ENCODE results near the gene ITFG1.

DNA sequence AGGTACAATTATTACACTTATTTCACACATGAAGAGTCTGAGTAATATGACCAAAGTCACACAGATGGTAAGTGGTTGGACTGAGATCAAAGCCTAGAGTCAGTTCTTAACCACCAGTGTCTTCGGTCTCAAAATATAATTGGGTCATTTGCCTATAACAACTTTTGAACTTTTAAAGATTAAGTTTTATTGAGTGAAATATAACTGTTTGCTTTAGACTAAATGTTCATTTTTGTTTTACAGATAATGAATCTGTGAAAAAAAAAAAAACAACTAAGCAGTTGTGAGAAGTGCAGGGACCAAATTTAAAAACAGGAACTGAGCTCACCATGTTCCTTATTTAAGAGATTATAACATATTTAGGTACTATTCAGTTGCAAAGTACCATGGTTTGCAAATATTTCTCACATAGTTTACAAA is 150.1 kb downstream of the ITFG1 start:
- TF ChIP-seq, protein P1, sequence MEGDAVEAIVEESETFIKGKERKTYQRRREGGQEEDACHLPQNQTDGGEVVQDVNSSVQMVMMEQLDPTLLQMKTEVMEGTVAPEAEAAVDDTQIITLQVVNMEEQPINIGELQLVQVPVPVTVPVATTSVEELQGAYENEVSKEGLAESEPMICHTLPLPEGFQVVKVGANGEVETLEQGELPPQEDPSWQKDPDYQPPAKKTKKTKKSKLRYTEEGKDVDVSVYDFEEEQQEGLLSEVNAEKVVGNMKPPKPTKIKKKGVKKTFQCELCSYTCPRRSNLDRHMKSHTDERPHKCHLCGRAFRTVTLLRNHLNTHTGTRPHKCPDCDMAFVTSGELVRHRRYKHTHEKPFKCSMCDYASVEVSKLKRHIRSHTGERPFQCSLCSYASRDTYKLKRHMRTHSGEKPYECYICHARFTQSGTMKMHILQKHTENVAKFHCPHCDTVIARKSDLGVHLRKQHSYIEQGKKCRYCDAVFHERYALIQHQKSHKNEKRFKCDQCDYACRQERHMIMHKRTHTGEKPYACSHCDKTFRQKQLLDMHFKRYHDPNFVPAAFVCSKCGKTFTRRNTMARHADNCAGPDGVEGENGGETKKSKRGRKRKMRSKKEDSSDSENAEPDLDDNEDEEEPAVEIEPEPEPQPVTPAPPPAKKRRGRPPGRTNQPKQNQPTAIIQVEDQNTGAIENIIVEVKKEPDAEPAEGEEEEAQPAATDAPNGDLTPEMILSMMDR (IDR thresholded peaks at IDR 0.05), result no peak
- TF ChIP-seq POLR2A (IDR thresholded peaks at IDR 0.05), result no peak
